Naive thymus-derived CD4-positive, alpha-beta T cell (primary cell): Measurements from ENCODE around the gene USP12. TPM values are rescaled to one million over a fixed set of nuclear protein-coding genes. Genes with fewer than 3 reads are reported as not detected.
A peak's percentile ranks its signal among the peaks of the same experiment; 100 is the strongest.

Source experiments
- ATAC-seq: fragments of 150-1000 bp; cut with Tn5 transposase; 2 replicates; pipeline ENCODE4 v1.10.0; 2021; ENCODE audit warnings: mild to moderate bottlenecking, moderate library complexity
- CTCF ChIA-PET: fragments of 350-600 bp; sonication (Branson Sonifier 250); formaldehyde crosslinking; loops from one replicate; lab custom pipeline; 2021; ENCODE audit warnings: antibody characterized with exemption; lab: Charles Lee
- POLR2A ChIA-PET: fragments of 350-600 bp; sonication (Branson Sonifier 250); formaldehyde crosslinking; loops from one replicate; lab custom pipeline; 2021; ENCODE audit warnings: antibody characterized with exemption, inconsistent platforms; lab: Charles Lee
- DNase-seq, 9 donors: peaks; one replicate each; pipeline versions ENCODE4 v3.0.0 to v3.0.0-alpha.2; 2020 to 2022; ENCODE audit warnings: mixed read lengths in 1 of 9
- H3K27ac ChIP-seq: one replicate; pipeline ENCODE4 v1.7.0; 2013; ENCODE audit warnings: mild to moderate bottlenecking, low read depth, low read length, moderate library complexity
- H3K27me3 ChIP-seq, 2 donors: one replicate each; pipeline ENCODE4 v1.7.0; 2013; ENCODE audit warnings: low read length in 2 of 2, mild to moderate bottlenecking in 2 of 2, moderate library complexity in 2 of 2; ENCODE audit not compliant: control insufficient read depth in 2 of 2, insufficient read depth in 2 of 2
- H3K36me3 ChIP-seq, 3 experiments: 1 replicate in 2 of 3; 2 replicates in 1 of 3; pipeline ENCODE4 v1.7.0; 2013; ENCODE audit warnings: low read length in 3 of 3, mild to moderate bottlenecking in 3 of 3, moderate library complexity in 1 of 3; ENCODE audit not compliant: insufficient read depth in 3 of 3, control insufficient read depth in 2 of 3
- H3K4me1 ChIP-seq, 2 donors: one replicate each; pipeline ENCODE4 v1.7.0; 2013; ENCODE audit warnings: low read length in 2 of 2, mild to moderate bottlenecking in 2 of 2, moderate library complexity in 1 of 2; ENCODE audit not compliant: control insufficient read depth in 2 of 2, insufficient read depth in 2 of 2
- H3K4me3 ChIP-seq: 2 replicates; pipeline ENCODE4 v1.7.0; 2013; ENCODE audit warnings: mild to moderate bottlenecking, low read length
- H3K9me3 ChIP-seq, 3 experiments: 1 replicate in 2 of 3; 2 replicates in 1 of 3; pipeline ENCODE4 v1.7.0; 2013; ENCODE audit warnings: low read length in 3 of 3; ENCODE audit not compliant: control insufficient read depth in 2 of 3
- H3K27ac Mint-ChIP-seq, 9 donors: one replicate each; pipeline ENCODE4 v1.8.0; 2020 to 2022; ENCODE audit warnings: mixed read lengths in 9 of 9, mild to moderate bottlenecking in 8 of 9, moderate library complexity in 5 of 9, inconsistent platforms in 2 of 9
- H3K27me3 Mint-ChIP-seq, 5 donors: one replicate each; pipeline ENCODE4 v1.8.0; 2021 to 2022; ENCODE audit warnings: mixed read lengths in 5 of 5, mild to moderate bottlenecking in 1 of 5
- H3K36me3 Mint-ChIP-seq, 5 donors: one replicate each; pipeline ENCODE4 v1.8.0; 2020 to 2022; ENCODE audit warnings: mixed read lengths in 5 of 5, mild to moderate bottlenecking in 3 of 5, inconsistent platforms in 1 of 5
- H3K4me1 Mint-ChIP-seq, 7 donors: one replicate each; pipeline ENCODE4 v1.8.0; 2020 to 2022; ENCODE audit warnings: mixed read lengths in 7 of 7, mild to moderate bottlenecking in 3 of 7, inconsistent platforms in 1 of 7
- H3K4me3 Mint-ChIP-seq, 10 donors: one replicate each; pipeline ENCODE4 v1.8.0; 2020 to 2022; ENCODE audit warnings: mild to moderate bottlenecking in 10 of 10, mixed read lengths in 10 of 10, moderate library complexity in 6 of 10, inconsistent platforms in 2 of 10
- H3K9me3 Mint-ChIP-seq, 11 donors: one replicate each; pipeline ENCODE4 v1.8.0; 2020 to 2022; ENCODE audit warnings: mixed read lengths in 11 of 11, mild to moderate bottlenecking in 4 of 11, inconsistent platforms in 1 of 11, moderate library complexity in 1 of 11
- intact Hi-C, 2 donors: fragments of 100-400 bp; cut with micrococcal nuclease; formaldehyde crosslinking; loops; one replicate each; pipeline ENCODE4 v1.15.1; 2023
- polyA plus RNA-seq, 2 donors: library from polyadenylated mRNA; unstranded; fragments of 300-500 nt; fragmentation: Illumina TruSeq; gene quantifications; one replicate each; pipeline ENCODE4 v1.2.3, GENCODE V29; 2021
- total RNA-seq, 6 experiments: library from RNA in 5 of 6; stranded (reverse) in 5 of 6; gene quantifications; 1 replicate in 5 of 6; 2 replicates in 1 of 6; pipeline ENCODE4 v1.2.3 and lab custom pipeline; 2021 to 2026

The USP12 gene
- total and polyA plus RNA-seq, 7 experiments from 2014 or later, result 11.0 to 53.5 (median 24.7) TPM

DNA sequence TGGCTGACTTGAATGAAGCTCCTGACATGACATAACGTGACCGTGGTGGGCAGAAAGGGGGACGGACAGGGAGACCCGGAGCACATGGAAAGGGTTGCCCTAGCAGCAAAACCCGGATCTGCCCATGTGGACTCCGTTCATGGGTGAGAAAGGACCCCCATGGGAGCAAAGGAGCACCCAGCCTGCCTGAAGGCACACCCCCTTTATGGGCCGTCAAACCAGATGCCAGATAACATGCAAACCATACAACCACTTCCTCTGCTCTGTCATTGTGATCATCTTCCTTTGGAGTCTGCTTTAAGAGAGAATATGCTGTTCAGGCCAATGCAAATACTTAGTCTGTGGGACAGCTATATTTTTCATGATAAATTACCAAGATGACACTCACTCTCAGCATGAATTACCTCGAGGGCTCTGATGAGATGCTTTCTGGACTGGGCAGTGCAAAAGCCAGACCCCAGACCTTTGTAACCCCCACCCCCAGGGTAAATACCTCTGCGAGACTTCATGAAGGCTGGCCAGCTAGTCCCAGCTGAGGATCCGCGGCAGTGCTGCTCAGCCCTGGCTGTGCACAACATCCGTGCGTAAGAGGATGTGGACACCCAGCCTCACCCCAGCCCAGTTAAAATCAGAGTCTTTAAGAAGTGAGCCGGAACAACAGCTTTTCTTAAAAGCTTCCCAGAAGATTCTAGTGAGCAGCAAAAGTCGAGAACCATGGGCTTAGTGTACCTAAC lies 126.6 kb downstream of the USP12 start:
- no peaks in the 10 kb centered on the region for H3K27me3 ChIP-seq
- peaks cover 0 to 5% of the 10 kb centered on the region in 2 donors for H3K4me1 ChIP-seq
- no peaks in the 10 kb centered on the region for H3K9me3 ChIP-seq
- H3K36me3 ChIP-seq, result no peaks in the 10 kb centered on the region
- ChIA-PET POLR2A (no interaction called here), CTCF (no interaction called here)
- peak overlapping the region in 2 of 10 donors; percentile 11 to 15 for H3K4me3 Mint-ChIP-seq
- no peak overlapping the region for H3K27ac ChIP-seq
- intact Hi-C loops, result loop anchor here in 1 of 2 donors (5.0 kb wide), 1 partner anchor 127 kb away; the partner anchor contains the start of gene USP12
- H3K9me3 Mint-ChIP-seq, result peaks cover 0 to 2% (median 0%) of the 10 kb centered on the region in 11 donors
- peak overlapping the region in 3 of 9 donors; percentile 43 to 70 (median 70) for H3K27ac Mint-ChIP-seq
- peaks cover 0 to 7% (median 2%) of the 10 kb centered on the region in 5 donors for H3K36me3 Mint-ChIP-seq
- DNase-seq, result peak in 2 of 9 donors; percentile 9 to 15
- peak; percentile 72 for ATAC-seq
- no peak overlapping the region for H3K4me3 ChIP-seq
- H3K27me3 Mint-ChIP-seq, result peaks cover 3 to 9% (median 6%) of the 10 kb centered on the region in 5 donors
- peaks cover 0 to 15% (median 7%) of the 10 kb centered on the region in 7 donors for H3K4me1 Mint-ChIP-seq

DNA sequence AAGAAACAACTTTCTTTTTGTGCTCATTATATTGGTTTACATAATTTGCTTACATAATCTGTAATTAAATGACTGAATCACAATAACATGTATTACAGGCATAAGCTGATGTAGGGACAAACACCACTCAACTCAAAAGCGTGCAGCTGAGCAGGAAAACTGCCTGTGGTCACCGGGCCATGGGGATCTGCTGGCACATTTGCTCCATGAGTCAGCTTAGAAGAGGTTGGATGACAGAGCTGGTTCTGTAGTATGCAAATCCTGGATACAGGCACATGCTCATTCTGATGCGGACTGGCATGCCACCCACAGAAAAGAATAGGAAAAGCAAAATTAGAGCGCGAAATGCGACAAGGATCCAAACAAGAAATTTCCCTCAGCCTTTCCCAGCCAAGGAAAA lies 128.6 kb downstream of the USP12 start:
- H3K4me1 ChIP-seq, result peaks cover 0 to 5% of the 10 kb centered on the region in 2 donors
- Mint-ChIP-seq H3K27ac (peak overlapping the region in 1 of 9 donors; percentile 25), H3K9me3 (no peaks in the 10 kb centered on the region), H3K4me1 (peaks cover 0 to 15% (median 7%) of the 10 kb centered on the region in 7 donors), H3K36me3 (peaks cover 0 to 5% (median 0%) of the 10 kb centered on the region in 5 donors), H3K4me3 (no peak overlapping the region), H3K27me3 (peaks cover 0 to 12% (median 6%) of the 10 kb centered on the region in 5 donors)
- ChIA-PET CTCF (interaction anchor here (0.6 kb wide), 1 partner anchor 1853 kb away, joined by 3 read pairs; no protein-coding TSS in a partner anchor), POLR2A (no interaction called here)
- no peak for ATAC-seq
- no peaks in the 10 kb centered on the region for H3K27me3 ChIP-seq
- H3K4me3 ChIP-seq, result no peak overlapping the region
- no peaks in the 10 kb centered on the region for H3K36me3 ChIP-seq
- H3K27ac ChIP-seq, result no peak overlapping the region
- intact Hi-C loops, result no loop called here
- DNase-seq, result no peak
- no peaks in the 10 kb centered on the region for H3K9me3 ChIP-seq

DNA sequence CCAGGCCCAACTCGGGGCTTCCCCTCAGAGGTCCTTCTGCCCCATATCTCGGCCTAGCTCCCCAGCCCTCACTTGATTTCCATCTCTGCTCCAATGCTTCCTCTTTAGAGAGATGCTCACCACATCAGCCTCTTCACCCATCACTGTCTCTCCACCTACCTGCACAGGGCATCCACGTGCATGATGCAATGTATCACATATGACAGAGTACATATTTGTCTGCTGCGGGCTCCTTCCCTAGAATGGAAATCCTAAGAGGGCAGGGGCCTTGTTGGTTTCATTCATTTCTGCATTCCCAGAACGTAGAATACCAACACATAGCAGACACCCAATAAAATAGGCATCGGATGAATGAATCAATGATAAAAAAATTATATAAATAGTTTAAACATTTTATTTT lies 130.3 kb downstream of the USP12 start:
- peaks cover 0 to 1% (median 0%) of the 10 kb centered on the region in 11 donors for H3K9me3 Mint-ChIP-seq
- no peak overlapping the region for H3K27ac Mint-ChIP-seq

DNA sequence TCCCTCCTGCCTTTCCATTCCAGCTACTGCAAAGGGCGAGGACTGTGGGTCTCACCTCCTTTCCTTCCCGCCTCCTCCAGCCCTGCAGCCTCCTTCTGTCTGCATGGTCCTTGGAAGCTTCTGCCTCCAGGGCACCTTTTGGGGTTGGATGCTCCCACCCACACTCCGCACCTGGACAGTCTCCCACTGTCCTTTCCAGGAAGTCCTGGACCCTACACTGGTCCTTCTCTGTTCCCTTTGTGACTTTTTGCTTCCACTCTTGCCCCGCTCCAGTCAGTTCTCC lies 130.8 kb downstream of the USP12 start:
- Histone ChIP-seq H3K27me3 (no peaks in the 10 kb centered on the region), H3K4me3 (no peak overlapping the region), H3K9me3 (no peaks in the 10 kb centered on the region), H3K36me3 (no peaks in the 10 kb centered on the region), H3K27ac (no peak overlapping the region), H3K4me1 (peaks cover 0 to 5% of the 10 kb centered on the region in 2 donors)
- ATAC-seq (no peak), DNase-seq (no peak)
- Mint-ChIP-seq H3K4me3 (no peak overlapping the region), H3K9me3 (peaks cover 0 to 1% (median 0%) of the 10 kb centered on the region in 11 donors), H3K27me3 (peaks cover 10 to 22% (median 16%) of the 10 kb centered on the region in 5 donors), H3K4me1 (peaks cover 0 to 13% (median 7%) of the 10 kb centered on the region in 7 donors), H3K36me3 (peaks cover 0 to 5% (median 0%) of the 10 kb centered on the region in 5 donors), H3K27ac (no peak overlapping the region)
- intact Hi-C loops, result no loop called here
- CTCF ChIA-PET, result no interaction called here
- POLR2A ChIA-PET, result no interaction called here

More for the DNA sequence above, 130.3 kb downstream of the USP12 start:
- no peak for DNase-seq
- H3K9me3 ChIP-seq, result no peaks in the 10 kb centered on the region
- Mint-ChIP-seq H3K27me3 (peaks cover 6 to 16% (median 12%) of the 10 kb centered on the region in 5 donors), H3K4me1 (peaks cover 0 to 13% (median 7%) of the 10 kb centered on the region in 7 donors), H3K4me3 (no peak overlapping the region), H3K36me3 (peaks cover 0 to 5% (median 0%) of the 10 kb centered on the region in 5 donors)
- intact Hi-C loops, result no loop called here
- CTCF ChIA-PET, result no interaction called here
- peaks cover 0 to 5% of the 10 kb centered on the region in 2 donors for H3K4me1 ChIP-seq
- no peaks in the 10 kb centered on the region for H3K27me3 ChIP-seq
- no peak overlapping the region for H3K27ac ChIP-seq
- no peak overlapping the region for H3K4me3 ChIP-seq
- POLR2A ChIA-PET, result no interaction called here
- no peak for ATAC-seq
- H3K36me3 ChIP-seq, result no peaks in the 10 kb centered on the region

DNA sequence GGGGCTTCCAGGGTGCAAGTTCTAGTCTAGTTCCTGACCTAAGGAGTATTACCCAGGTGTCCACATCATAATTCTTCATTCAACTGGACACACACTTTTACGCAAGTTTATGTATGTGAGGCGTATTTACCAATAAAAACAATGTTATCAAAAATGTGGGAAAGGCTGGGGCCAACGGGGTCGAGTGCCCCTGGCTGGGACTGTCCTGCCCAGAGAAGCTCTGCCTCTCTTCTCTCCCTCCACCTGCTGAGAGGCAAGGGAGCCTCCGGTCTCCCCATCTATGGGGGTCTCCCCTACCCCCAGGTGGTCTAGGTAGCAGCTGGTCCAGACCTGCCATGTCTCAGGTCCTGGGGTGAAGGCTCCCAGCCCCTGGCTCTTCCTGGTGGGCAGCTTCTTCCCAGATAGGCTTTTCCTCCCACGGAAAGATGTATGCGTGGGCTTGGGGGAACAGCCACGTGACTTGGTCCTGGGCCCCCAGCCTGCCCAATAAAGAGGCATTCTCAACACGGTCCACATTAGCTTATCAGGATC lies 132.4 kb downstream of the USP12 start:
- Mint-ChIP-seq H3K4me3 (no peak overlapping the region), H3K4me1 (peaks cover 5 to 11% (median 8%) of the 10 kb centered on the region in 7 donors), H3K27ac (no peak overlapping the region), H3K9me3 (peaks cover 0 to 1% (median 0%) of the 10 kb centered on the region in 11 donors), H3K36me3 (peaks cover 0 to 5% (median 0%) of the 10 kb centered on the region in 5 donors), H3K27me3 (peaks cover 12 to 37% (median 27%) of the 10 kb centered on the region in 5 donors)
- intact Hi-C loops, result no loop called here
- ChIA-PET CTCF (no interaction called here), POLR2A (no interaction called here)
- DNase-seq (no peak), ATAC-seq (no peak)
- Histone ChIP-seq H3K4me3 (no peak overlapping the region), H3K36me3 (no peaks in the 10 kb centered on the region), H3K27me3 (no peaks in the 10 kb centered on the region), H3K9me3 (no peaks in the 10 kb centered on the region), H3K27ac (no peak overlapping the region), H3K4me1 (no peaks in the 10 kb centered on the region)

DNA sequence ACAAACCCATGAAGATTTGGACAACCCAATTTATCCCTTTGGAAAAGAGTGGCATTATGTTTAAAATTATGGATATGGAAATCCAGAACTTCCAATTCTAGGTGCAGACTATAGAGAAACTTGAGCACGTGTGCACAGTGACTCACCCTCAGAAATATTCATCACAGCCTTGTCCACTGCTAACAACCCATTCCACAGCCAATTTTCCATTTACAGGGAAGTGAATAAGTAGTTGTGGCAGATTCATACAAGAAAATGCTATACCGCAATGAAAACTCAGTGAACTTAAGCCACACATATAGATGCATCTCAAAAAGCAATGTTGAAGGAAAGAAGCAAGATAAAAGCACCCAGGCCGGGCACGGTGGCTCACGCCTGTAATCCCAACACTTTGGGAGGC lies 133.3 kb downstream of the USP12 start:
- no peaks in the 10 kb centered on the region for H3K36me3 ChIP-seq
- peaks cover 0 to 1% (median 0%) of the 10 kb centered on the region in 11 donors for H3K9me3 Mint-ChIP-seq
- ATAC-seq (no peak), DNase-seq (no peak)
- no peak overlapping the region for H3K27ac Mint-ChIP-seq
- H3K4me3 ChIP-seq, result no peak overlapping the region
- H3K27me3 ChIP-seq, result no peaks in the 10 kb centered on the region
- no peak overlapping the region for H3K4me3 Mint-ChIP-seq
- no peak overlapping the region for H3K27ac ChIP-seq
- H3K4me1 ChIP-seq, result no peaks in the 10 kb centered on the region
- POLR2A ChIA-PET, result no interaction called here
- H3K4me1 Mint-ChIP-seq, result peaks cover 5 to 11% (median 8%) of the 10 kb centered on the region in 7 donors
- peaks cover 12 to 41% (median 30%) of the 10 kb centered on the region in 5 donors for H3K27me3 Mint-ChIP-seq
- H3K9me3 ChIP-seq, result no peaks in the 10 kb centered on the region
- intact Hi-C loops, result no loop called here
- H3K36me3 Mint-ChIP-seq, result peaks cover 0 to 5% (median 0%) of the 10 kb centered on the region in 5 donors
- CTCF ChIA-PET, result interaction anchor here (0.6 kb wide), 1 partner anchor 304 kb away, joined by 3 read pairs; no protein-coding TSS in a partner anchor
